Activated CD8-positive, alpha-beta memory T cell treated with anti-CD3 and anti-CD28 coated beads, Interleukin-2, amount 50 U/mL, for 1 hour (primary cell): ENCODE data around the gene DENND11.

ENCODE experiments used
- DNase-seq: peaks from one replicate; pipeline ENCODE4 v3.0.0-alpha.2; 2020; ENCODE audit errors: extremely low read depth

The DENND11 gene

DNA sequence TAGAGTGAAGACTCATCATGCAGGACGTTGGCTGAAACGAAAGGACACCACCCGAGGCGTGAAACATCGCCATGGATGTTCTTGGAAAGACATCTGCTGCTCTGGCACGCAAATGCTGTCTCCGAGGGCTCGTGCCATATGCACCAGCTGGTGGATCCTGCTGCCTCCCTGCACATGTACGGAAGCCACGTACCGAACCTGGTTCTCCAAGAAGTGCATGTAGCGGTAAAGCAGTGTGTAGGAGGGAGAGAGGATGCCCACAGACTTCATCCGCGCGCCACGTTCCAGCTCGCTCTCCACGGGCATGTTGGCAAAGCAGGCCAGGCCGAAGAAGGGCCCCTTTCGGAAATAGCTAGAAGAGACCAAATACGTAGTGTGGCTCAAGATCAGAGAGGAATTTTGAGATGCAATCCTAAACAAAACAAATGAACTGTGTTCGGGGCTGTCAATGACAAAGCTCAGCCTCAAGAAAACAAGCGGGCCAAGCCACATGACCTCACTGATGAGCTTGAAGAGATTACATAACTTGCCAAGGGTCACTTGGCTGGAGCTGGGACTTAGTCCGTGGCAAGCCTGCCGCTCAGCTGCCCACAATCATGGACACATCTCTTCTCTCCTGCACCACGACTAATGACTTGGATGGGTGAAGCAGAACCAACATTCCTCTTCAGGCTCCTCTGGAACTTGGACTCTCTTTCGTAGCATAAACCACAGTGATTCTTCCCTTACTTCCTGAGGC lies 16.5 kb downstream of the DENND11 start:
- no peak for DNase-seq

DNA sequence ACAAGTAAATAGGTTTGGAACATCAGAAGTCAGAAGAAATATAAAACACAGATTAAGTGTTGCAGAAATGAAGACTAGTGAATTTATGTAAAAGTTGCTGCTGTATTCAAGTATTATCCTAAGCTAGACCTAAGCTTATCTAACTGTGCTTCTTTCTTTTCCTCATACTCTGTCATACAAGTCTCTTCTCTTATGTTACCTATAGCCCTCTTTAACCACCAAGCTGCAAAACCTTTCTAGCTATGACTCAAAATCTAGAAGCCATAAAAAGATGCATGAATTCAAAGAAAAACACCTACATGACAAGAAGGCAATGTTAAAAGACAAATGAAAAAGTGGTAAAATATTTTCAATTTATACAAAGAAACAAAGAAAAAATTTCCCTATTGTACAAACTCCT lies 23.0 kb downstream of the DENND11 start:
- DNase-seq = no peak

DNA sequence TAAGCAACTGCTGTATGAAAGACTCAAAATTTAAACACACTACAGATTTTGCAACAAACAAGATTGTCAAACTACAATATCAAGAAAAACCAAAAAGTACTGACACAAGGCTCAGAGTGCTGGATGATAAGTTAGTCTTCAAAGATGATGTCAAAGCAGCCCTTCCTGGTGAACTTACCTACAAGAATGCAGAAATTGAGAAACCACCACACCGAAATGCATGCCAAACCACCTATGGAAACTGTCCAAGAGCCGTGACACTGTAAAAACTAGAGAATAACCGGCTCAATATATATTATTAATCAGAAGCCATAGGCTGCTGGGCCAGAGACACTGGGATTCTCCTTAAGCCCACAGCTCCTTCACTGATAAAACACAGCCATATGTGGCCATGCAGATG lies 25.3 kb downstream of the DENND11 start:
- no peak for DNase-seq

DNA sequence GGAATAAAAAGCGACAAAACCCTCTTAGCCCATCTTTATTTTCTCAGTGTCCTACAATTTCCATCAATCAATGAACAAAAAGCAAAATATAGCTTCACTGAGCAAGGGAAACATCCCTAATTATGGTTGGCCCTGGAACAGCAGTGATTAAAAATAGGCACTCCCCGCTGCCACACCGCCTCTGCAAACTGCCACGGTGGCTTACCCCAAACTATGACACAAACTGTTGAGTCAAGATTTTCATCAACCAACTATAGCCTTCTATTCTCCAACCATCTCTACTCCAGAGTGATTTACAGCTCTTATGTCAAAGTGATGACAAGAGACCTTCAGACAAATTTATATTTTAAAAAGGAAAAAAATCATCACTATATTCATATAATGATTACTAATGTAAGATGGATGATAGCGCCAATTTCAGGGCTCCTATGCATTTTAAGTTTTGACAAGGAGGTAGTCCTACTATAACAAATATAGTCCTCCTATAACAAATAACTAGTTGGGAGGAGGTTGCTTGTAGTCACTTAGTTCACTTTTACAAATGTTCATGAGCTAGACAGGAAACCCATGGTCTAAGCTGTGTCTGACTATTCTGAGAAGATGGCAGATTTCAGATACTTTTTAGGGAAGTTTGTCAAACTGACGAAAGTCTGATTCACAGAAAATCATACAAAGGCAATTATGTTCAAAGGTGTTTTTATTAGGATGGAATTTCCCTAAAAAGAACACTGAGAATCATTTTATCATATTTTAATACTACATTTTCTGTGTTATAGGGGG lies 26.3 kb downstream of the DENND11 start:
- no peak for DNase-seq

DNA sequence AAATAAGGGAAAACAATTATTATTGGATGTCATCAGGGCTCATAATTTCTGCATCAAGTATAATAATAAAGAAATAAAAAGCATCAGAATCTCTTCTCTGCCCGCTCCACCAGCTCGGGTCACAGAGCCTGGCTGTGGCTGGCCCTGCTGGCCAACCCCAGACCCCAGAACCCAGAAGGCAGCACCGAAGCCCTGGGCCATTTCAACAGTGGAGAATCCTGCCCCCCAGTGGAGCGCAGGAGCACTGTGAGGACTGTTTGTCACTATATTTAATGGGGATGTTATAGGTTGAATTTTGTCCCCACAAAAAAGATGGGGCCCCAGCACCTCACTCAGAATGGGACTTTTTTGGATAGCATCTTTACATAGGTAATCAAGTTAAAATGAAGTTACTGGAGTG lies 27.3 kb downstream of the DENND11 start:
- no peak for DNase-seq

DNA sequence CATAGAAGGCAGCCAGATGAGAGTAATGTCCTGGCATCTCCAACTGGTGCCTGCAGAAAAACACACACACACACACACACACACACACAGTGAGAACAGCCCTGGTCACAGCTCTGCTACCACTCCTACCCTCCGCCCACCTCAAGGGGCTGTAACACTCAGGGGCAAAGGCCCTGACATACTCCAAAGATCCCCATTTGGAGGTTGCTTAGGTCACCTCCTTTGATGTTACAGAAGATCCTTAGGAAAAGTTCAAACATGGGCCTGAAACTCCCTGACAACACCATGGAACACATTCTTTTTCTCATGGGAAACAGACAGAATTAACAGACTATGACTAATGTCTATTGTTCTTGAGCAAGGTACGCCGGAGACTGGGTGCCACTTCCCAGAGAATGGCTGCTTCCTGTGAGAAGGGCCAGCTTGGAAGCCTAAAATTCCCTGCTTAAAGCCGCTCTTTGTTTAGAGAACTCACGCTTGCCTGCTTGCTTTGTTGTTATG lies 27.7 kb downstream of the DENND11 start:
- no peak for DNase-seq

DNA sequence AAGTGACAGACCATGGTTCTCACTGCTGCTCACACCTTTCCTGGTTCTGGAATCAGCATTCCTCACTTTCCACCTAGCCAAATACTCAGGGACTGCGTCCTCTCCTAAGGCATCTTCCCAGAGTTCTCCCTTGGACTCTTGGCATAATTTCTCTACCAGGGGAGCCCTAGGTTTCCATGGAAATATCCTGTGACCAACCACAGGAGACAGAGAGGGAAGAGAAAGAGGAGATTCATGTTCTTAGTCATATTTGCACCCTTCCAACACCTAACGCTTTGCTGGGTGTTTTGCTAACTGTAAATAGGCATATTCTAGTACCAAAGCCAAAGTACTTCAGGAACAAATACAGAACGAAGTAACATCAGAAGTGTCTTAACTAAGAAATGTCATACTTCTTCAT lies 28.6 kb downstream of the DENND11 start:
- no peak for DNase-seq

DNA sequence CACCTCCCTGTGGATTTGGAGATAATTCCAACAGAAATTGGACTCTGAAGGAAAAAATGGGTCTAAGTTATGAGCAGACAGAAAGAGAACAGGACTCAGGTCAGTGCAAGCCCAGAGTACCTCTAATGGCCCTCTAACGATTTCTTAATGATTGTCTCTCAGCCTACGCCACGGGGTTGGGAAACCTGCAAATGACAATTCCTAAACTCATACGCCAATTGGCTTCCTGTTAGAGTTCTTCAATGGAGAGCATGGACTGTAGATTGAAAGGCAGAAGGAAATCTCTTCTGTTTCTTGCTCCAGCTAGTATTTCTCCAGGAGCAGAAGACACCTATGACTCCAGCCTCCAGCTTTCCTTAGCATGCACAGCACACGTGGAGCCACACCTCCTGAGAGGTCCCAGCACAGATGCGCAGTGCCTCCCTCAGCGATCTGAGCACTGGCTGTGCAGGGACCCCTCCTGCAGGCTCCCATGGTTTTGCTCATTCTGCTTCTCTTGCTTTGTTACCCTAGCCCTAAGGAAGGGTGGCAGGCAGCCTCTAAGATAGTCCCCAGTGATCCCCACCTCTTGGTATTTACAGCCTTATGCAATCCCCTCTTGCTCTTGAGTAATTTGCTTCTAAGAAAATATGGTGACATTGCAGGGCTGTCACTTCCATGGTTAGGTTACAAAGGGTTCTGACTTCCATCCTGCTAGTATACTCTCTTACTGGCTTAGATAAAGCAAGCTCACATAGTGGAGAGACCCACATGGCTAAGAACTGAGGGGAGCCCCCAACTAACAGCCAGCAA lies 30.1 kb downstream of the DENND11 start:
- no peak for DNase-seq

DNA sequence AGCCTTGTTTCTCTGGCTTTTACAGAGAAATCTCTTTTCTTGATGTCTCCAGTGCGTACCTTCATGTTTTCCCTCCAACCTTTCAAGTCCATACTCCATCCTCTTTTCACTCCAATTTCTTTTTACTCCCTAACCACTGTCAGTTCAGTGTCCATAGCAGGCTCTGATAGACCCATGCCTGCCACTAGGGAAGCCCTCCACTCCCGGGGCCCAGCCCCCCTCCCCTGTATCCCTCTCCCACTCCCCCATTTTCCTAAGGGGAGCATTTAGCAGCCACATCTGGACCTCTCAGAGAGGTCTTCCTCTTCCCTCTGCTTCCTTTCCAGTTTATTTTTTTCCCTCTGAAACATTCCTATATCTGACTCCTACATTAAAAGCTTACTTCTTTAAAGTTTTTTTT lies 33.1 kb downstream of the DENND11 start:
- no peak for DNase-seq

DNA sequence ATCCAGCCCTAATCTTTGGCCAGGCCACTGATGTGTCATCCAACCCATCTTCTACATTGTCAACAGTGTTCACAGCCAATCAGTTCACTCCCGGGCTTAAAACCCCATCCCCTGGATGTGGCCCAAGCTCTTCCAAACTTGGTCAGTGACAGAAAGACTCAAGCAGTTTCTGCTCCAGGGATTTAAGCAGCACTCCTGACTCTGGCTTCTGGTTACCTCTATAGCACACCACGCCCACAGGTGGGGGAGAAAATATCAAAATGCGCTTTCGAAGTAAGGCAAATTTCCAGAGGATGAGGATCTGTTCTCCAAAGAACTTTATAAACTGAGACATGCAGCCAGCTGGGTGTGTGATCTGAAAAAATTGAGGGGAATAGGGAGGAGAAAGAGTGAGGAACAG lies 35.9 kb downstream of the DENND11 start:
- no peak for DNase-seq

DNA sequence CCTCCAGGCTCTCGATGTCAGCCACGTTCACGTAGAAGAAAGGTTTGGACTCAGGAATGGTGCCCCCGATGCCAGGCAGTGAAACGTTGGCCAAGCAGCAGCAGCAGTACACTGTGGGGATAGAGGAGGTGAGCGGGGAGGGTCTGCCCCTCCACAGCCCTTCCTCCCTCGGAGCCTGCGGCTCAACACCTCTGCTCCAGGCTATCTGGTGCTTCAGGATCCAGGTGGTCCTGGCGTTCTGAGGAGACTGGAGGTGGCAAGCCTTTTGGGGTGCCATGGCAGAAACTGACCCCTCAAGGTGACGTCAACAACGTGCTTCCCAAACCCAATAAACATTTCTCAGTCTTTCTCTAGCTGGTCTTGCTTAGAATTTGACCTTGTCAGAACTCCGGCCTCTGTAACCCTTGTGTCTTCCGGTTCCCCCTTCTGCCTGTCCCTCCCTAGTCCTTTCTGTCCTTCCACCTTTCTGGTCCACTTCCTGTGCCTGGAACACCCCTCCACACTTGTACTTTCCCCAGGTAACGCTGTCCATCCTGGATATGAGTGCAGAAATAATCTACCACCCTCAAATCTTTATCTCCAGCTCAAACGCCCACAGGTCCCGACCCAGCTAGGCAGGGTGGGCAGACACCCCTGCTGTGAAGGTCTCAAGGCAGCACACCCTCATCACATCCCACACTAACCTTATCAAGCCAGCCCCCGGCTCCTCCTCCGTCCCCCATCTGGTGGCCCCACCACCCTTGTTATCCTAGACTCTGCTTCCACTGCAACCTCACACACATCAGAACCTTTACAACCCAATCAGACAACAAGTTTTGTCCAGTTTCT lies 36.5 kb downstream of the DENND11 start:
- DNase-seq = no peak

DNA sequence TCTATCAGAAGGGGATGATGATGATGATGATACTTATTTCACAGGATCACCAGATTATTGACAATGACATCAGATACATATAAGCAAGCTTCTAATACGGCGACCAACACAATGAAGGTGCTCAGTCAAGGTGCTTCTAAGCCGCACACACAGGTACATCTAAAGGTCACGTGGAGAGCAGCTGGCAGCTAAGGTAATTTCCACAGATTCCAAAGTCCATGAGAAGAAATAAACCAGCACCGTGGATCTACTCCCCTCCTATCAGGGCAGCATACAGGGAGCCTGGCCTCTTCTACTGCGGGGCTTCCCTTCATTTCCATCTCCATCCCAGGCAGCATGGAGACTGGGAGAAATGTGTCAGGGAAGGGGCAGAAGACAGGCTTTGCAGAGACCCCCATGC lies 37.5 kb downstream of the DENND11 start:
- DNase-seq = no peak

DNA sequence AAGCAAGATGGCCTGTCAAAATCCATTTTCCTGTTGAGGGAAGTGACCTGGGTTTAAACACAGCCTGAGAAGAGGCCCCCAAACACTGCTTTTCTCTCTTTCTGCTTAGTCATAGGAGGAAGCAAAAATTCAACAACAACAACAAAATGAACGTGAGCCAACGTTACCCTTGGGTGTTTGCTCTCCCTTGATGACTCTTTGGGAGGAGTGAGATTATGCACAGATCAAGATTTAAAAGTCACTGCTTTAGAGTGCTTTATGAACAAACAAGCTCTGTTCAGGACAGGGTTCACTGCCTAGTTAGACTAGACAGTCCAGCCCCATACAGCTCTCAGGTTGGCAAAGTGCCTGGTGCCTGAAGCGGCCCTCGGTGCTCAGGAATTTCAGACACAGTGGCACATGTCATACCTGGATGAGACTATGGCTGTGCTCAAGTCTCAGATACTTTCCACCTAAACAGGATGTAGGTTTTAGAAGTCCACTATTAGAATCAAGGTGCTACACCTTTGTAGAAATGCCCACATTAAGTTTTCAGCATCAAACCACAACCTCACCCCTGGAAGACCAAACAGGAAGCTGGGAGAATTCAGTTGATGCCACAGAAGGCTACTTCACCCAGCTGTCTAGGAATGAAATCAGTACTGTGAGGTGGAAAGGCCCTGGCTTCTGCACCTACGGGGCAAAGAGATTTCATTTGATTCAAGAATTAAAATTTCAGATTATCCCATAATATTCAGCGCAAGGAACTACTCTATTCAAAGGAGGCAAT lies 38.7 kb downstream of the DENND11 start:
- no peak for DNase-seq

DNA sequence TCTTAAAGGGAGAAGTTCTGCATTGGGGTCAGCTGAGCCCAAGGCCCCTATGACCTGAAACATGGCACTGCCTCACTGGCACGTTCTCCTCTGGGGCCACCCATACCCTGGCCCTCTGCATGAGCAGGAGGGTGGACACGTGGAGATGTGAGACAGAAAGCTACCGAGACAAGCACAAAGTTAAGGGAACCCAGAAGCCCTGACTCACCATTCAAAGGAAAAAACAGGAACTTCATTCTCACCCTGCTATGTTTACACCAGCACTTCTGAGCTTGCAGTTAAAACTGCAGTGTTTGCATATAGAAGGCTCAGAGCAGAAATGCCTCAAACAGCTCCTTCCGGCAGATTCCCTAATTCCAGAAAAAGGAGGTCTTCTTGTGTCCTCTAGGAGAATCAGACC lies 41.7 kb downstream of the DENND11 start:
- DNase-seq = no peak

DNA sequence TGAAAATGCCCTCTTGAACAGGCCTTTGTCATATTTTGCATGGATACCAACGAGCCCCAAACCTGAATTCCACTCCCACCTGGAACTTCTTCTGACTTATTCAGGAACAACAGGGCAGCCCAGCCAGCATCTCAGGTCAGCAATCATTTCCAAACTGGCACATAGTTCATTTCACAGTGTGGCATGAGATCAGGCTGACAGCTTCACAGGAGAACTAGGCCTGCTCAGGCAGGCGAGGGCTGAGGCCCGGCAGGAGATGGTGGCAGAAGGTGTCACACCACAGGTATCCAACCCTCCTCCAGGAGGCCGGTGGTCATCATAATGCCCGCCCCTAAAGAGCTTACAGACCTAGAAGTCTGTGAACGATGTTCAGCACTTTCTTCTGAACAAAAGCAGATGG lies 42.5 kb downstream of the DENND11 start:
- DNase-seq = no peak

DNA sequence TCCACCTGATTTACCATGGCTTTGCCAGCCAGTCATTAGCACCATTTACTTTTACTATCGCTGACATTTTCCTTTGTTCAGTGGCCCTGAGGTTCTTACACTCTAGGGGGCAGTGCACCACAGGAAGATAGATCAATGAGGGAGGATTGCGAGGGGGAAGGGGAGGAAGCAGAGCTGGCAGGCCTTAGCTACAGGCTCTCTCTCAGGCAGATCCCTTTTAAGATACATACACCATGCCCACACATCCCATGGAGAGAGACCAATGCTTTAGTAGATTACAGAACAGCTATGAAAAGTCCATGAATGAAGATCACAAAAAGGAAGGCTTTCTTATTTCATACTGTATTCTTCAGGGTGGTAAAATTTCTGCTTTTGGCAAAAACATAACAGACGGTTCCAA lies 47.4 kb downstream of the DENND11 start:
- peak; percentile 19 for DNase-seq

DNA sequence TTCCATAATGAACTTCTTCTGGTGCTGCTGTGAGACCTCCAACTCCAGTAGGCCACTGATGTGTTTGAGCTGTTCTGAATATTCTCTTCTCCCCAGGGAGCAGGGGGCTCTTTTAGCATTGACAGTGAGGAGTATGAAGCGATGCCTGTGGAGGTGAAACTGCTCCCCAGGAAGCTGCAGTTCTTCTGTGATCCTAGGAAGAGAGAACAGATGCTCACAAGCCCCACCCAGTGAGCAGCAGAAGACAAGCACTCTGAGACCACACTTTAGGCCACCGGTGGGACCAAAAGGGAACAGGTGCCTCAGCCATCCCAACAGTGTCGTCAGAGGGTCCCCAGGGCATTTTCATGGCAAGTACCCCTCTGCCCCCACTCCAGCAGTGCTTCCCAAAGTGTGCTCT lies 49.3 kb downstream of the DENND11 start:
- DNase-seq = no peak
